ENCODE measurements around the gene POLRMT. TPM values are rescaled to one million over a fixed set of nuclear protein-coding genes. Genes with fewer than 3 reads are reported as not detected.

Gene POLRMT
- total and polyA plus RNA-seq, 4 donors = 16.0 to 41.4 (median 35.1) TPM

DNA sequence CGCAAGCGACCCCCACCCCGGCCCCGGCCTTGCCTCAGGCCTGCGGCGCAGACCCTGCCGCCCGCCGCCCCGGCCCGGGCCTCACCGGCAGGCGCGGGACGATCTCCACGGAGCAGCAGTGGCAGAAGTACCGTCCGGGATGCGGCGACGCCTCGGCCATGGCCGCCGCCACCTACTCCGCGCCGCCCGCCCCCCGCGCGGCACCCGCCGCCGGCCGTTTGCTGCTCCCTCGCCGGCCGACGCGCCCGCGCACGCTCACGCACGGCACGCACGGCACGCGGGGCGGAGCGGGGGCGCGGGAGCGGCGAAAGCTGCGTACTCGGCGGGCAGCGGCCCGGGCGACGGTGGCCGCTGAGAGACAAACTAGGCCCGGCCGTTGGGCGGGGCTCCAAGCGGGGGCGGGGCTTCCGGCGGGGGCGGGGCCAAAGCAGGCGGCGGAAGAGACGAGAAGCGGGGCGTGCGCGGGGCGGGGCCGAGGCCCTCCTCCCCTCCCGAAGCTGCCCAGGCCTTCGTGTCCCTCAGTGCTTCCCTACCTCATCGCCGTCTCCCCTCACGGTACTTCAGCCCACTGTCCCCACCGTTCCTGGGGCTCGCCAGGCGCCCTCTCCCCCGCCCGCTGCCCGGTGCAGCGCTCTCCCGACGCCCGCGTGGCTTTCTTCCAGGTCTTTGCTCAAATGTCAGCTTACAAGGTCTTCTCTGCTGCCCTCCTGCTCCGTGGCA lies 29.8 kb upstream of the POLRMT start, which contains the start of gene RNF126:
TSS of gene RNF126 (minus strand) at position 253 of the 720 bp plus-strand sequence. CDS start at position 160, 93 bp downstream.
- no peaks in the 10 kb centered on the region for H3K9me3 ChIP-seq (ENCODE audit: control insufficient read depth in 4 of 4, low read length in 3 of 4)
- peak within 1 kb of the TSS; percentile 80 to 95 (median 92) for H3K4me3 ChIP-seq (ENCODE audit: low read depth in 1 of 3, low read length in 3 of 3)
- H3K27me3 ChIP-seq (ENCODE audit: control insufficient read depth in 4 of 4, insufficient read depth in 4 of 4, low read length in 3 of 4) = no peaks in the 10 kb centered on the region
- peak within 1 kb of the TSS; percentile 68 to 98 for H3K9ac ChIP-seq (ENCODE audit: low read depth in 1 of 2, low read length in 2 of 2)
- WGBS = 1% methylated on average over 97 of the region's 97 CpGs
- no peaks in the 10 kb centered on the region for H3K36me3 ChIP-seq (ENCODE audit: control insufficient read depth in 4 of 4, insufficient read depth in 3 of 4, low read depth in 1 of 4, low read length in 3 of 4)
- DNase-seq (ENCODE audit: low spot score) = peak; percentile 99
- TF ChIP-seq FOXA1 (IDR thresholded peaks at IDR 0.05) (no peak), NR2F2 (IDR thresholded peaks at IDR 0.05) (no peak), GABPA (IDR thresholded peaks at IDR 0.05 in 1 of 2, conservative IDR thresholded peaks at IDR 0.05 in 1 of 2) (peak in 1 of 2 donors; percentile 78), HNF4G (IDR thresholded peaks at IDR 0.05) (no peak), SP1 (IDR thresholded peaks at IDR 0.05) (peak; percentile 55), TAF1 (conservative IDR thresholded peaks at IDR 0.05) (no peak), JUND (IDR thresholded peaks at IDR 0.05) (no peak), RAD21 (IDR thresholded peaks at IDR 0.05) (peak in 1 of 2 donors; percentile 12), RXRA (IDR thresholded peaks at IDR 0.05) (no peak), EGR1 (IDR thresholded peaks at IDR 0.05; ENCODE audit: low read depth in 2 of 2) (peak in 1 of 2 donors; percentile 56), YY1 (IDR thresholded peaks at IDR 0.05) (peak; percentile 9), FOXA2 (IDR thresholded peaks at IDR 0.05) (no peak), HNF4A (conservative IDR thresholded peaks at IDR 0.05) (no peak)
- TF ChIP-seq, protein P1, sequence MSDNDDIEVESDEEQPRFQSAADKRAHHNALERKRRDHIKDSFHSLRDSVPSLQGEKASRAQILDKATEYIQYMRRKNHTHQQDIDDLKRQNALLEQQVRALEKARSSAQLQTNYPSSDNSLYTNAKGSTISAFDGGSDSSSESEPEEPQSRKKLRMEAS (IDR thresholded peaks at IDR 0.05) = no peak
- TF ChIP-seq, protein P2, sequence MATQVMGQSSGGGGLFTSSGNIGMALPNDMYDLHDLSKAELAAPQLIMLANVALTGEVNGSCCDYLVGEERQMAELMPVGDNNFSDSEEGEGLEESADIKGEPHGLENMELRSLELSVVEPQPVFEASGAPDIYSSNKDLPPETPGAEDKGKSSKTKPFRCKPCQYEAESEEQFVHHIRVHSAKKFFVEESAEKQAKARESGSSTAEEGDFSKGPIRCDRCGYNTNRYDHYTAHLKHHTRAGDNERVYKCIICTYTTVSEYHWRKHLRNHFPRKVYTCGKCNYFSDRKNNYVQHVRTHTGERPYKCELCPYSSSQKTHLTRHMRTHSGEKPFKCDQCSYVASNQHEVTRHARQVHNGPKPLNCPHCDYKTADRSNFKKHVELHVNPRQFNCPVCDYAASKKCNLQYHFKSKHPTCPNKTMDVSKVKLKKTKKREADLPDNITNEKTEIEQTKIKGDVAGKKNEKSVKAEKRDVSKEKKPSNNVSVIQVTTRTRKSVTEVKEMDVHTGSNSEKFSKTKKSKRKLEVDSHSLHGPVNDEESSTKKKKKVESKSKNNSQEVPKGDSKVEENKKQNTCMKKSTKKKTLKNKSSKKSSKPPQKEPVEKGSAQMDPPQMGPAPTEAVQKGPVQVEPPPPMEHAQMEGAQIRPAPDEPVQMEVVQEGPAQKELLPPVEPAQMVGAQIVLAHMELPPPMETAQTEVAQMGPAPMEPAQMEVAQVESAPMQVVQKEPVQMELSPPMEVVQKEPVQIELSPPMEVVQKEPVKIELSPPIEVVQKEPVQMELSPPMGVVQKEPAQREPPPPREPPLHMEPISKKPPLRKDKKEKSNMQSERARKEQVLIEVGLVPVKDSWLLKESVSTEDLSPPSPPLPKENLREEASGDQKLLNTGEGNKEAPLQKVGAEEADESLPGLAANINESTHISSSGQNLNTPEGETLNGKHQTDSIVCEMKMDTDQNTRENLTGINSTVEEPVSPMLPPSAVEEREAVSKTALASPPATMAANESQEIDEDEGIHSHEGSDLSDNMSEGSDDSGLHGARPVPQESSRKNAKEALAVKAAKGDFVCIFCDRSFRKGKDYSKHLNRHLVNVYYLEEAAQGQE (IDR thresholded peaks at IDR 0.05) = peak; percentile 15
- TF ChIP-seq, protein P3, sequence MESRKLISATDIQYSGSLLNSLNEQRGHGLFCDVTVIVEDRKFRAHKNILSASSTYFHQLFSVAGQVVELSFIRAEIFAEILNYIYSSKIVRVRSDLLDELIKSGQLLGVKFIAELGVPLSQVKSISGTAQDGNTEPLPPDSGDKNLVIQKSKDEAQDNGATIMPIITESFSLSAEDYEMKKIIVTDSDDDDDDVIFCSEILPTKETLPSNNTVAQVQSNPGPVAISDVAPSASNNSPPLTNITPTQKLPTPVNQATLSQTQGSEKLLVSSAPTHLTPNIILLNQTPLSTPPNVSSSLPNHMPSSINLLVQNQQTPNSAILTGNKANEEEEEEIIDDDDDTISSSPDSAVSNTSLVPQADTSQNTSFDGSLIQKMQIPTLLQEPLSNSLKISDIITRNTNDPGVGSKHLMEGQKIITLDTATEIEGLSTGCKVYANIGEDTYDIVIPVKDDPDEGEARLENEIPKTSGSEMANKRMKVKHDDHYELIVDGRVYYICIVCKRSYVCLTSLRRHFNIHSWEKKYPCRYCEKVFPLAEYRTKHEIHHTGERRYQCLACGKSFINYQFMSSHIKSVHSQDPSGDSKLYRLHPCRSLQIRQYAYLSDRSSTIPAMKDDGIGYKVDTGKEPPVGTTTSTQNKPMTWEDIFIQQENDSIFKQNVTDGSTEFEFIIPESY (IDR thresholded peaks at IDR 0.05) = no peak
- TF ChIP-seq, protein P4, sequence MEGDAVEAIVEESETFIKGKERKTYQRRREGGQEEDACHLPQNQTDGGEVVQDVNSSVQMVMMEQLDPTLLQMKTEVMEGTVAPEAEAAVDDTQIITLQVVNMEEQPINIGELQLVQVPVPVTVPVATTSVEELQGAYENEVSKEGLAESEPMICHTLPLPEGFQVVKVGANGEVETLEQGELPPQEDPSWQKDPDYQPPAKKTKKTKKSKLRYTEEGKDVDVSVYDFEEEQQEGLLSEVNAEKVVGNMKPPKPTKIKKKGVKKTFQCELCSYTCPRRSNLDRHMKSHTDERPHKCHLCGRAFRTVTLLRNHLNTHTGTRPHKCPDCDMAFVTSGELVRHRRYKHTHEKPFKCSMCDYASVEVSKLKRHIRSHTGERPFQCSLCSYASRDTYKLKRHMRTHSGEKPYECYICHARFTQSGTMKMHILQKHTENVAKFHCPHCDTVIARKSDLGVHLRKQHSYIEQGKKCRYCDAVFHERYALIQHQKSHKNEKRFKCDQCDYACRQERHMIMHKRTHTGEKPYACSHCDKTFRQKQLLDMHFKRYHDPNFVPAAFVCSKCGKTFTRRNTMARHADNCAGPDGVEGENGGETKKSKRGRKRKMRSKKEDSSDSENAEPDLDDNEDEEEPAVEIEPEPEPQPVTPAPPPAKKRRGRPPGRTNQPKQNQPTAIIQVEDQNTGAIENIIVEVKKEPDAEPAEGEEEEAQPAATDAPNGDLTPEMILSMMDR (IDR thresholded peaks at IDR 0.05; ENCODE audit: low read depth, low read length, missing input control) = no peak
- TF ChIP-seq, protein P5, sequence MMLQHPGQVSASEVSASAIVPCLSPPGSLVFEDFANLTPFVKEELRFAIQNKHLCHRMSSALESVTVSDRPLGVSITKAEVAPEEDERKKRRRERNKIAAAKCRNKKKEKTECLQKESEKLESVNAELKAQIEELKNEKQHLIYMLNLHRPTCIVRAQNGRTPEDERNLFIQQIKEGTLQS (IDR thresholded peaks at IDR 0.05) = no peak
- H3K4me1 ChIP-seq (ENCODE audit: control insufficient read depth in 4 of 4, insufficient read depth in 4 of 4, low read length in 3 of 4) = peaks cover 18 to 56% (median 40%) of the 10 kb centered on the region in 4 donors
- H3K27ac ChIP-seq (ENCODE audit: low read depth in 1 of 2, low read length in 2 of 2) = peak within 1 kb of the TSS; percentile 95 to 96

Data from liver (tissue), 9 donors.